Measurements from ENCODE around the gene BAHCC1. TPM values are rescaled to one million over a fixed set of nuclear protein-coding genes. Genes with fewer than 3 reads are reported as not detected.

The BAHCC1 gene
- total and polyA plus RNA-seq, 12 donors, result 4.8 to 13.1 (median 9.2) TPM

DNA sequence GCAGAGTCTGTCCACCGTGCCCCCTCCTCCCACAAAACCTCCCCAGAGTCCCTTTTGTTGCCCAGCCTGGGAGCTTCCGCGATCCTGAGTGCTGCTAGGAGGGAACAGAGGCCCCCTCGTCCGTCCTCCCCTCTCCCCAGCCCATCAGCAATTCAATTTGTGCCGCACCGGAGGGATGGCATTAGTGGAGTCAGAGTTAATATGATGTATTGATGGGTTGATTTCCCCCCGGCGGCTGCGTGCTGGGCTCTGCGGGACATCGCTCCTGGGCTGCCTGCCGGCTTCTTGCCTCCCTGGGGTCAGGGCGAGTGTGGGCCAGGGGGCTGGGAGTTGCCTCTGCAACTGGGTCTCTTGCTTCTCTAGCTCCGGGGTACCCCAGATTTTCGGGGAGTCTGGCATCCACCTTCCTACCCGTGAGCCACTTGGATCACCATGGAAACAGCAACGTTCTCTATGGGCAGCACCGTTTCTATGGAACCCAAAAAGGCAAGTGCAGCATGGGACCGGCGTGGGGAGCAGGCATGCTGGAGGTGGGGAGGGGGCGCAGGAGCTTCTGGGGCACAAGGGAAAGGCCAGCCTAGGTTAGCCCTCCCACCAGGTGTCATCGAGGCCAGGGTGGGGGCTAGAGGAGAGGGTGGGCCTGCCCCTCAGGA, 42.9 kb downstream of the BAHCC1 start:
- intact Hi-C loops (cut with DNase I), result loop anchor here in 3 of 10 donors (2.0 to 5.0 kb wide), 2 partner anchors 21 to 39 kb away; no protein-coding TSS in a partner anchor
- ATAC-seq (no peak), DNase-seq (no peak)
- no peaks in the 10 kb centered on the region for H3K27me3 ChIP-seq
- peaks cover 5 to 48% (median 37%) of the 10 kb centered on the region in 9 donors for H3K4me1 ChIP-seq
- H3K4me3 ChIP-seq, result no peak overlapping the region
- peaks cover 0 to 15% (median 0%) of the 10 kb centered on the region in 9 donors for H3K36me3 ChIP-seq
- H3K9me3 ChIP-seq, result no peaks in the 10 kb centered on the region
- 92 to 93% methylated on average over 23 of the region's 23 CpGs for WGBS, 2 donors
- TF ChIP-seq, protein P1, sequence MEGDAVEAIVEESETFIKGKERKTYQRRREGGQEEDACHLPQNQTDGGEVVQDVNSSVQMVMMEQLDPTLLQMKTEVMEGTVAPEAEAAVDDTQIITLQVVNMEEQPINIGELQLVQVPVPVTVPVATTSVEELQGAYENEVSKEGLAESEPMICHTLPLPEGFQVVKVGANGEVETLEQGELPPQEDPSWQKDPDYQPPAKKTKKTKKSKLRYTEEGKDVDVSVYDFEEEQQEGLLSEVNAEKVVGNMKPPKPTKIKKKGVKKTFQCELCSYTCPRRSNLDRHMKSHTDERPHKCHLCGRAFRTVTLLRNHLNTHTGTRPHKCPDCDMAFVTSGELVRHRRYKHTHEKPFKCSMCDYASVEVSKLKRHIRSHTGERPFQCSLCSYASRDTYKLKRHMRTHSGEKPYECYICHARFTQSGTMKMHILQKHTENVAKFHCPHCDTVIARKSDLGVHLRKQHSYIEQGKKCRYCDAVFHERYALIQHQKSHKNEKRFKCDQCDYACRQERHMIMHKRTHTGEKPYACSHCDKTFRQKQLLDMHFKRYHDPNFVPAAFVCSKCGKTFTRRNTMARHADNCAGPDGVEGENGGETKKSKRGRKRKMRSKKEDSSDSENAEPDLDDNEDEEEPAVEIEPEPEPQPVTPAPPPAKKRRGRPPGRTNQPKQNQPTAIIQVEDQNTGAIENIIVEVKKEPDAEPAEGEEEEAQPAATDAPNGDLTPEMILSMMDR (IDR thresholded peaks at IDR 0.05), result no peak
- H3K27ac ChIP-seq, result no peak overlapping the region

DNA sequence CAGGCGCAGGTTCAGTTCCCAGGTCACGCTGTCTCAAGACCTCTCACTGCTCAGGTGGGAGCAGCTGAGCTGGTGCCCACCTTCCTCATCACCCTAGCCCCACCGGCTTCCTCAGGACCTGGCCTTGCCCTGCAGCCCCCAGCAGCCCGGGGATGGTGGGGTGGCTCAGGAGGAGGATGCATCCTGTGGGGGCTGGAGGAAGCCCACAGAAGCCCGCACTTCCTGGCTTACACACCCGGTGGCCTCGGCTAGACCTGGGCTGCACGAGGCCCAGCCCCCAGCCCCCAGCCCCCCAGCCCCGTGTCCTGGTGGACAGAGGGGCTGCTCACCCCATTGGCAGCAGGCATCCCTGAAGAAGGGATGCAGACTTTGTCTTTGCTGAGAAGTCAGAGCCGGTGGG, 43.4 kb downstream of the BAHCC1 start:
- intact Hi-C loops (cut with DNase I), result loop anchor here in 3 of 10 donors (2.0 to 5.0 kb wide), 2 partner anchors 20 to 39 kb away; no protein-coding TSS in a partner anchor
- Histone ChIP-seq H3K4me3 (no peak overlapping the region), H3K27ac (no peak overlapping the region), H3K9me3 (no peaks in the 10 kb centered on the region), H3K36me3 (peaks cover 0 to 19% (median 0%) of the 10 kb centered on the region in 9 donors), H3K27me3 (no peaks in the 10 kb centered on the region), H3K4me1 (peaks cover 5 to 42% (median 36%) of the 10 kb centered on the region in 9 donors)
- ATAC-seq (no peak), DNase-seq (no peak)
- 58 to 77% methylated on average over 10 of the region's 10 CpGs for WGBS, 2 donors
- TF ChIP-seq, protein P1 (IDR thresholded peaks at IDR 0.05), result no peak

DNA sequence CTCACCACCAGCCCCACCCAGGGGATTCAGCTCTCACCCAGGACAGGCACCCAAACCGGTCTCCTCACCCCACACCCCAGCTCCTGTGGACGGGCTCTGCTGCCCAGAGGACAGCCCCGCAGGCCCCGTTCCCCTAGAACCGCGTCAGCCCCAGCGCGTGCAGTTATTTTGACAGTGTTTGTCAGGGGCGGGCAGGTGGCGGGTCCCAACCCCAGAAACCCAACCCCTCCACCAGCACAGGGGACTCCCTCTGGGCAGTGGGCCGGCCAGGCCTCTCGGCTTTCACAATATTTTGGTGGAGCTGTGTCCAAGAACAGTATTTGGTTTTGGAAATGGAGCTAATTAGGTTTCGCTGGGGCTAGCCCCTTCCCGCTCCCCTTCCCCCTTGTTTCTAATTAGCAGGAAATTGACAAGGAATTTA, 44.8 kb downstream of the BAHCC1 start:
- TF ChIP-seq, protein P1 (IDR thresholded peaks at IDR 0.05), result no peak
- DNase-seq (no peak), ATAC-seq (no peak)
- intact Hi-C loops (cut with DNase I), result no loop called here
- Histone ChIP-seq H3K27ac (no peak overlapping the region), H3K4me3 (no peak overlapping the region), H3K4me1 (peaks cover 0 to 29% (median 23%) of the 10 kb centered on the region in 9 donors), H3K36me3 (peaks cover 0 to 19% (median 0%) of the 10 kb centered on the region in 9 donors), H3K27me3 (no peaks in the 10 kb centered on the region), H3K9me3 (no peaks in the 10 kb centered on the region)
- 91 to 98% methylated on average over 14 of the region's 14 CpGs for WGBS, 2 donors

DNA sequence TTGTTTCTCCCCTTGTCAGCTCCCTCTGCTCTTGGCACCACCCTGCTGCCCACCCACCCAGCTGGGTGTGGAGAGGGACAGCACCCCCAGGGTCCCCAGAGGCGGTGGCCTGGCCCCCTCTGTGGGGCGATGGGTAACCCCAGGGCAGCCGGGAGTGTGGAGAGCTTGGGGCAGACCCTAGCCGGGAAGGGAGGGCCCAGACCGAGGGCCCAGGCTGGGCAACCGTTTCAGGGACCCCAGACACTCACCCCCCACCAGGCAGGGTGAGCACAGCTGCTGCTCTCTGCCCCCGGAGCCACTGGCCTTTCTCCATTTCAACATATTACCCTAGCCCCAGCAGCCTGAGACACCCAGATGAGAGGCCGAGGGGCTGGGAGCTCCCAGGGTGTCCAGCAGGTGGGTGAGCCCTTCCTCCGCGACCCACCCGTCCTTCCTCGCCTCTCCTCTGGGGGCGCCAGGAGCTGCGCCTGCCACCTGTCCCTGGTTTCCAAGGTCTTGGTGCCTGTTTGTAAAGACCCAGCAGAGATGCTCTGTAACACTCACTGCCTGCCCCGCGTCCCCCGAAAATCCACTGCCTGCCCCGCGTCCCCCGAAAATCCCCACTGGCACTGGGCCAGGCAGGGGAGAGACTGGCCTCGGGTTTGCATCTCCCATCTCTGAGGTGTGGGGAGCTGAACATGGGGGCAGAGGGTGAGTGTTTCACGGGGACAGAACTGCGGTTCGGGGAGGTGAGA, 45.4 kb downstream of the BAHCC1 start:
- peaks cover 0 to 23% (median 17%) of the 10 kb centered on the region in 9 donors for H3K4me1 ChIP-seq
- H3K27me3 ChIP-seq, result no peaks in the 10 kb centered on the region
- intact Hi-C loops (cut with DNase I), result no loop called here
- ATAC-seq, result no peak
- WGBS, 2 donors, result 70 to 78% methylated on average over 23 to 24 of the region's 24 CpGs
- TF ChIP-seq, protein P1 (IDR thresholded peaks at IDR 0.05), result peak in 6 of 9 donors; percentile 17 to 45 (median 27)
- no peaks in the 10 kb centered on the region for H3K9me3 ChIP-seq
- H3K4me3 ChIP-seq, result no peak overlapping the region
- peaks cover 0 to 19% (median 0%) of the 10 kb centered on the region in 9 donors for H3K36me3 ChIP-seq
- DNase-seq, result no peak
- no peak overlapping the region for H3K27ac ChIP-seq

Data from heart right ventricle (tissue), 16 donors.